ENCODE measurements around the gene MYLK2.
"Not testable (repeated sequence)": the region's sequence is repeated elsewhere in the genome, so short reads cannot be mapped to it uniquely, and the experiment has no call there.

MYLK2 gene

GRCh38 chr20:31816221-31816620, 2.9 kb upstream of the MYLK2 start:
- no peak for DNase-seq

- DNase-seq: no peak
Observed at GRCh38 chr20:31817461-31817860, 1.7 kb upstream of the MYLK2 start.

GRCh38 chr20:31818376-31818908, 714 bp upstream of the MYLK2 start:
- no peak for DNase-seq

GRCh38 chr20:31820228-31820627, 1.1 kb downstream of the MYLK2 start:
- DNase-seq: no peak

GRCh38 chr20:31821427-31821826, 2.3 kb downstream of the MYLK2 start:
- no peak for DNase-seq

- peak; percentile 94 for DNase-seq
Observed at GRCh38 chr20:31822421-31823330, 3.5 kb downstream of the MYLK2 start.

- DNase-seq: no peak
Observed at GRCh38 chr20:31823360-31824124, 4.4 kb downstream of the MYLK2 start.

- no peak for DNase-seq
Observed at GRCh38 chr20:31824125-31824485, 4.9 kb downstream of the MYLK2 start.

GRCh38 chr20:31824554-31825313, 5.6 kb downstream of the MYLK2 start:
- DNase-seq: peak; percentile 50

- no peak for DNase-seq
Observed at GRCh38 chr20:31826074-31826473, 6.9 kb downstream of the MYLK2 start.

- no peak for DNase-seq
Observed at GRCh38 chr20:31827059-31827458, 7.9 kb downstream of the MYLK2 start.

- not testable (repeated sequence) for DNase-seq
Observed at GRCh38 chr20:31828016-31828415, 8.9 kb downstream of the MYLK2 start.

- no peak for DNase-seq
Observed at GRCh38 chr20:31829731-31830130, 10.6 kb downstream of the MYLK2 start.

GRCh38 chr20:31830406-31830981, 11.3 kb downstream of the MYLK2 start:
- DNase-seq: no peak

- no peak for DNase-seq
Observed at GRCh38 chr20:31831211-31831610, 12.1 kb downstream of the MYLK2 start.

- DNase-seq: no peak
Observed at GRCh38 chr20:31831771-31832306, 12.7 kb downstream of the MYLK2 start.

GRCh38 chr20:31833130-31833930, 14.2 kb downstream of the MYLK2 start:
- no peak for DNase-seq

- no peak for DNase-seq
Observed at GRCh38 chr20:31833931-31834521, 14.9 kb downstream of the MYLK2 start.

- DNase-seq: no peak
Observed at GRCh38 chr20:31835554-31835953, 16.4 kb downstream of the MYLK2 start.

- DNase-seq: no peak
Observed at GRCh38 chr20:31835977-31836852, 17.1 kb downstream of the MYLK2 start.
